ENCODE measurements around the gene PTPRO.

Gene PTPRO

DNA sequence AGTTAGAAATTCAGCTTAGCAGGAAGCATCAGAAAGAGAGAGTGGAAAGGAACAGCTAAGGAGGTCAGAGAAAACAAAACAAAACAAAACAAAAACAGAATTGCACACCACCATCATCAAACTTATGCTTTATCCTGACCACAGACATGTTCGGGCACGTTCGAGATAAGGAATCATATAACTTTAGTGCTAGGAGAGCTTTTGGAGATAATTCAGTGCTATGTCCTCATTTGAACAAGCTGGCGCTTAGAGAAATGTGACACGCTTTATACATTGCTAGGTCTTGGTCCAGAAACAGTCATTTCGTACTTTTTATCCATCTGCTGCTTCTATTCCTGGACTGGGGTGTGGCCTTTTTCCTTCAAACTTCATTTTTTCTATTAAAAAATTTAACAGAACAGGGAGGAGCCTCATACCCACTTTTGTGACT is 213.1 kb downstream of the PTPRO start:
- TF ChIP-seq, protein P1, sequence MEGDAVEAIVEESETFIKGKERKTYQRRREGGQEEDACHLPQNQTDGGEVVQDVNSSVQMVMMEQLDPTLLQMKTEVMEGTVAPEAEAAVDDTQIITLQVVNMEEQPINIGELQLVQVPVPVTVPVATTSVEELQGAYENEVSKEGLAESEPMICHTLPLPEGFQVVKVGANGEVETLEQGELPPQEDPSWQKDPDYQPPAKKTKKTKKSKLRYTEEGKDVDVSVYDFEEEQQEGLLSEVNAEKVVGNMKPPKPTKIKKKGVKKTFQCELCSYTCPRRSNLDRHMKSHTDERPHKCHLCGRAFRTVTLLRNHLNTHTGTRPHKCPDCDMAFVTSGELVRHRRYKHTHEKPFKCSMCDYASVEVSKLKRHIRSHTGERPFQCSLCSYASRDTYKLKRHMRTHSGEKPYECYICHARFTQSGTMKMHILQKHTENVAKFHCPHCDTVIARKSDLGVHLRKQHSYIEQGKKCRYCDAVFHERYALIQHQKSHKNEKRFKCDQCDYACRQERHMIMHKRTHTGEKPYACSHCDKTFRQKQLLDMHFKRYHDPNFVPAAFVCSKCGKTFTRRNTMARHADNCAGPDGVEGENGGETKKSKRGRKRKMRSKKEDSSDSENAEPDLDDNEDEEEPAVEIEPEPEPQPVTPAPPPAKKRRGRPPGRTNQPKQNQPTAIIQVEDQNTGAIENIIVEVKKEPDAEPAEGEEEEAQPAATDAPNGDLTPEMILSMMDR (IDR thresholded peaks at IDR 0.05; ENCODE audit: low read depth, low read length, missing control alignments): no peak
- H3K4me3 ChIP-seq (ENCODE audit: low read depth, low read length): no peak overlapping the region
- in situ Hi-C loops (cut with HindIII; ENCODE audit: low sequenced_read_pairs): no loop called here
- no peak for DNase-seq (ENCODE audit: low read depth)

DNA sequence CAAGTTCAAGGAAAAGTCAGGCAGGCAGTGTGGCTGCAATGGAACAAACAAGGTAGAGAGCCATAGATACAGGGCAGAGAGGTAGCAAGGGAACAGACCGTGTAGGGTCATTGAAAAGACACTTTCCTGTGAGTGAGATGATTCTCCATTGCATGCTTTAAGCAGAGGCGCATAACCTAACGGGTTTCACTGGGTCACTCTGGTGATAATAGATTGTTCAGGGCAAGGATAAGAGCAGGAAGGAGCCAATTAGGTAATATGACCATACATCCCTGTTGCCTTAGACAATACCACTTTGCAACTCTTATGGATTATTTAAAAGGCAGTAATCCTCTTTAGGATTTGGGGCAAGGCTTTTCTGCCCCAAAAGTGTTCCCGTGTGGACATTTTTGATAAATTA is 214.1 kb downstream of the PTPRO start:
- no peak overlapping the region for H3K4me3 ChIP-seq (ENCODE audit: low read depth, low read length)
- no peak for DNase-seq (ENCODE audit: low read depth)
- in situ Hi-C loops (cut with HindIII; ENCODE audit: low sequenced_read_pairs): no loop called here
- TF ChIP-seq, protein P1 (IDR thresholded peaks at IDR 0.05; ENCODE audit: low read depth, low read length, missing control alignments): no peak

DNA sequence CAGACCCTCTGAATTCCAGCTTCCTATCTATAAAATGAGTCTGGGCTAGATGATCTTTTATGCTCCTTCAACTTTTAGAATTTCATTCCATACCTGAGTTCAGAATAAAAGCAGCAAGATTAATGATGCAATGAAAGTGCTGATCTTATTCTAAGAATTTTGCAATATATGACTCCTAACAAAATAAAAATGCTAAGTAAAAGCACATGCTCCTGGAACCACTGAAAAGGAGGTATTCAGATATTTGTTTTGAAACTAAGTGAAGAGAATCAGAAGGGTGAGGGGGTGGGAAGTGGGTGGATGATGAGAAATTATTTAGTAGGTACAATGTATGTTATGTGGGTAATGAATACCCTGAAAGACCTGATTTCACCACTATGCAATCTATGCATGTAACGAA is 216.6 kb downstream of the PTPRO start:
- TF ChIP-seq, protein P1 (IDR thresholded peaks at IDR 0.05; ENCODE audit: low read depth, low read length, missing control alignments): no peak
- no peak overlapping the region for H3K4me3 ChIP-seq (ENCODE audit: low read depth, low read length)
- DNase-seq (ENCODE audit: low read depth): no peak
- in situ Hi-C loops (cut with HindIII; ENCODE audit: low sequenced_read_pairs): no loop called here

DNA sequence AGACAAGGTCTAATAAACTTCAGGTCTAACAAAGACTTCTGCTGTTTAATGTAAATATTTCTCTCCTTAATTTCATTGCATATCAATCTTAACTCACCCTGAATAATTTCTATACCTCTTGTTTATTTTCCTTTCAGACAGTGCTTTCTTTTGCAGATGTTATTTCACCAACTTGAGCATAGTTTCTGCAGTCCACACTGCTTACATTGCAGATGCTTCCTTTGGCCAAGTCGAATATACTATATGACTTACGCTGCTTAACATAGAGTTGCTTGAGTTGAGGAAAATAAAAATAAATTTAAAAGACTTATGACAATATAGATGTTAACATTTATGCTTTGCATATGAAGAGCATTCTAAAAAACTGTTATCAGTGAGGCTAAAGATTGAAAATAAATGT is 217.7 kb downstream of the PTPRO start:
- TF ChIP-seq, protein P1 (IDR thresholded peaks at IDR 0.05; ENCODE audit: low read depth, low read length, missing control alignments): no peak
- DNase-seq (ENCODE audit: low read depth): no peak
- no peak overlapping the region for H3K4me3 ChIP-seq (ENCODE audit: low read depth, low read length)
- in situ Hi-C loops (cut with HindIII; ENCODE audit: low sequenced_read_pairs): no loop called here

DNA sequence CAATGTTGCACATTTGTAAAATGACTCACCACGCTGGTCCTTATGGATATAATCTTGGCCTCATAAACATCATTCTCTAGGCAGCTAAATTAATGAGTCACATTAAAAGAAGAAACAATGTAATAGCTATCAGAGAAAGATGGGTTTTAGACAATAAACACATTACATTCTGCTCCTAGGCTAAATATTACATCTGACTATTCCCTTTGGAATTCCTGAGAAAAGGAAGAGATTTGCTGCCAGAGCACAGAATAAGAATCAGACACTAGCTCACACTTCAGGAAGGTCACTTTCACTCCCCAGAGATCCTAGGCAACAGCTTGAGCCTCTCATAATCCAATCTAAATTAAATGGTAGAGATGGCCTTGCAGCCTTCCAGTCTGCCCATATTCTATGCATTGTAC is 218.2 kb downstream of the PTPRO start:
- H3K4me3 ChIP-seq (ENCODE audit: low read depth, low read length): no peak overlapping the region
- in situ Hi-C loops (cut with HindIII; ENCODE audit: low sequenced_read_pairs): no loop called here
- TF ChIP-seq, protein P1 (IDR thresholded peaks at IDR 0.05; ENCODE audit: low read depth, low read length, missing control alignments): no peak
- no peak for DNase-seq (ENCODE audit: low read depth)

DNA sequence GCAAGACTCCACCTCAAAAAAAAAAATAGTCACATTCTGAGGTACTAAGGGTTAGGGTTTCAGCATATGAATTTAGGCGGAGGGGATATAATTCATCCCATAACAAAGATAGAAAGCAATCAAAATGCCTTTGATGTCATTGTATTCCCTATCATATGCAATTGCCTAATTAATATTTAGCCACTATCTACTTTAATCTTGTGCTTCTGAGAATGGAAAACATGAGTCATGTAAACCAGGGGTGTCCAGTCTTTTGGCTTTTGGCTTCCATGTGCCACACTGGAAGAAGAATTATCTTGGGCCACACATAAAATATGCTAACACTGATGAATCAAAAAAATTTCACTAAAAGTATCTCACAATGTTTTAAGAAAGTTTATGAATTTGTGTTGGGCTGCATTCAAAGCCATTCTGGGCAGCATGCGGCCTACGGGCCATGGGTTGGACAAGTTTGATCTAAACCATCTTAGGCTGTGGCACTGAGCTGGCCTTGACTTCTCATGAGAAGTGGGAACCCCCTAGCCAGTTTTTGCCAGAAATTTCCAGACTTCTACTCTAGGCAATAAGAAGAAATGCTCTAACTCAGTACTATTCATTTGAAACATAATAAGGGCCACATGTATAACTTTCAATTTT is 219.8 kb downstream of the PTPRO start:
- TF ChIP-seq, protein P1 (IDR thresholded peaks at IDR 0.05; ENCODE audit: low read depth, low read length, missing control alignments): no peak

More for the DNA sequence above, 219.8 kb downstream of the PTPRO start:
- DNase-seq (ENCODE audit: low read depth): no peak
- in situ Hi-C loops (cut with HindIII; ENCODE audit: low sequenced_read_pairs): no loop called here
- H3K4me3 ChIP-seq (ENCODE audit: low read depth, low read length): no peak overlapping the region
